GOT3 (cell line): Measurements from ENCODE around the gene INTS1.

Source experiments
- DNase-seq: peaks from one replicate; lab custom pipeline; 2025; ENCODE audit warnings: mixed read lengths; lab: John Stamatoyannopoulos, UW

Gene INTS1

GRCh38 chr7:1486571-1486970, 17.6 kb downstream of the INTS1 start:
- DNase-seq, result no peak

GRCh38 chr7:1485156-1485555, 19.0 kb downstream of the INTS1 start:
- no peak for DNase-seq

GRCh38 chr7:1484569-1484968, 19.6 kb downstream of the INTS1 start:
- no peak for DNase-seq

- no peak for DNase-seq
Measured at GRCh38 chr7:1483536-1484505, 20.4 kb downstream of the INTS1 start.

- no peak for DNase-seq
Measured at GRCh38 chr7:1483079-1483478, 21.1 kb downstream of the INTS1 start.

GRCh38 chr7:1481300-1481699, 22.9 kb downstream of the INTS1 start:
- no peak for DNase-seq

DNA sequence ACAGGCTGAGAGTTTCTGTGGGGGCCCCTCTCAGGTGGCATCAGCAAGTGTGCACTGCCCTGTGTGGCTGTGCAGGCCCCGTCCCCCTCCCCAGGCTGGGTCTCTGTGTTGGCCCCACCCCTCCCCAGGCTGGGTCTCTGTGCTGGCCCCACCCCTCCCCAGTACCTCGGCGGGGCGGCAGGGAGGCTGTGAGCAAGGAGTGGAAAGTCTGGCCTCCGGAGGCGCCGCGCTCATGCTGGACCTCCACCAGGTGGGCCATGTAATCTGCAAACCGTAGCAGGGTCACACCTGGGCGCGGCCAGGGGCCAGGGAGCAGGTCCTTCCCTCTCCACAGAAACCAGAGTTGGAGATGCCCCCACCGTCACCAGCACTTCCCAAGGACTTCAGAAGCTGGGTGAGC, 23.5 kb downstream of the INTS1 start:
- DNase-seq, result no peak

DNA sequence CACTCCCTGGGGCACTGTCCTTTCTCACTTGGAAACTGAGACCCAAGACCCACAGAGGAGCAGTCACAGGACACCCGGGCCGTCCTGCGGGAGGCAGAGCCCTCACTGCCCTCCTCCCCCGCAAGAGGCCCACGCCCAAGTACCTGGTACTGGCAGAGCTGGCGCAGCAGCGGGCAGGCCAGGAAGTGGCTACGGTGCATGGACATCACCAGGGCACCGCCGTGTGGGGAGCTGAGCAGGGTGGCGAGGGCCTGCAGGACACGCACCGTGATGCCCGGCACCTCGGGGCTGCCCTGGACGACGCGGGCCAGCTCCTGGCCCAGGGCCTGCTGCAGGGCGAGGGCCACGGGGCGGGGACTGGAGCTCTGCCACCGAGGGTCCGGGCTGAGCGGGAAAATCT, 24.9 kb downstream of the INTS1 start:
- DNase-seq, result no peak

- no peak for DNase-seq
Measured at GRCh38 chr7:1478480-1478879, 25.7 kb downstream of the INTS1 start.

DNA sequence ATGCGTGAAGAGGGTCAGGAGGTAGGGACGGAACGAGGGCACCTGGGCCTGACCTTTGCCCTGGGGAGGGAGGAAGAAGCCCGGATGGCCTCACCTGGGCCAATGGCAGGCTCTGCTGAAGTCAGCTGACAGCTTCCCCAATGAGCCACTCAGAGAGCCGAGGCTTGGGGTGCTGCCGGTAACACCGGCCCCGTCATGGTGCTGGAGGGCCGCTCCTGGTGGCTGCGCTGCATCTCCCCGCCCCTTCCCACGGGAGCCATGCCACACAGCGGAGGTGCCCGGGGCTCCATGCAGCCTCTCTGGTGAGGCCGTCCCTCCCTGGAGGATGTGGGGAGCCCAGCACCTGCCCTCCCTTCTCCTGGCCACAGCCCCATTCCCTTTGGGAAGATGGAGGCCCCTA, 27.3 kb downstream of the INTS1 start:
- no peak for DNase-seq

- no peak for DNase-seq
Measured at GRCh38 chr7:1475991-1476390, 28.2 kb downstream of the INTS1 start.

GRCh38 chr7:1475393-1475792, 28.8 kb downstream of the INTS1 start:
- no peak for DNase-seq

DNA sequence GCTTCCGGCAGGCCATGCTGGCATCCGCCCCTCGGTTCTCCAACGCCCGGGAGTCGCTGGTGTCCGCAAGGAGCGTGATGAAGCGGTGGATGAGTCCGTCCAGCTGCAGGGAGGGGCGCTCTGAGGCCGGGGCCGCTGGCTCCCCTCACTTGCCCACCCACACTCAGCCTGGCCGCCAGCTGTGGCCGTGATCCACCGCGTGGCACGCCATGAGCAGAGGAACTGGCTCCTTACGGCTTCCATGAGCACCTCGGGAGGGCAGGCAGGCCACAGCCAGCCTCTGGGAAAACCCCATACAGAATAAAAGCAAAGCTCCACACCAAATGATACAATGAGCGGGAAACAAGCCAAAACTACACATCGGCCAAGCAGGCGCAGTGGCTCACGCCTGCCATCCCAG, 29.5 kb downstream of the INTS1 start:
- no peak for DNase-seq

DNA sequence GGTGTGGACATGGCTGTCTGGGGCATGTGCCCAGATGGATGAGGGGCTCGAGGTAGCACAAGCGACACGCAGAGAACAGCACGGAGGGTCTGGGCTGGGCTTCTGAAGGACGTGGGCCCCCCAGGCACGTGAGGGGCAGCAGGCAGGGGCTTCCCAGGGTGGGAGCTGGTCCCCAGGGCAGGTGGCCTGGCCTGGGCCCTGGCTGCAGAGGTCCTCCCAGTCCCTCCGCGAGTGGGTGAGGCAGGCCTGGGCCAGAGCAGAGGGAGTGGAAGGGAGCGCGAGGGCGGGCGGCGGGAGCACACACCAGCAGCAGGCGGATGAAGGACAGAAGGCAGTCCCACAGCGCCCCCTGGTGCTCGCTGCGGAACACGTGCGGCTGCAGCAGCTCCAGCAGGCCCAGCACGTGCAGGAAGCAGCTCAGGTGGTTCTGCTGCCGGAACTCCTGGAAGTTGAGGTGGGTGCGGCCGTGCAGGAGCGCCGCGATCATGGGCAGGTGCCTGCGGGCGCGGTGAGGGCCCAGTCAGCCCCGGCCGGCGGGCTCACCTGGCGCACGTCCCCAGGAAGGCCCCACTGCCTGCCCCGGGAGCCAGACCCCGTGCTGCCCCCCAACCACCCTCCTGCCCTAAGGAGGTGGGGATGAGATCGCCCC, 30.2 kb downstream of the INTS1 start:
- DNase-seq, result peak; percentile 39

DNA sequence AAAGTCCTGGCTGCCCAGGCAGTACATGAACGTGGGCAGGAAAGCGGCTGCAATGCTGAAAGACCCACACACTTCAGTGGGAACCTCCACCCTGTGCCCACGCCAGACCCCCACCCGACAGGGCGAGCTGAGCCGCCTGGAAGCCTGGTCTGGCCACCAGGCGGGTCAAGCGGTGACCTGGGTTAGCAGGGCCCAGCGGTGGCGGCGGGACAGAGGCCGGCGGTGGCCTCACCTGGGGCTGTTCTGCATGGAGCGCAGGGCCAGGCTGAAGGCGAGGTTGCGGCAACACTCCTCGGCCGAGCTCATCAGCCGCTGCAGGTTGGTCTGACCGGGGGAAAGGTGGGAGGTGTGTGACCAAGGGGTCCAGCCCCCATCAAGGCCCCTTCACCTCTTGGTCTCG, 33.3 kb downstream of the INTS1 start:
- DNase-seq, result no peak

GRCh38 chr7:1468643-1469298, 35.4 kb downstream of the INTS1 start:
- no peak for DNase-seq

GRCh38 chr7:1468203-1468602, 36.0 kb downstream of the INTS1 start:
- no peak for DNase-seq

DNA sequence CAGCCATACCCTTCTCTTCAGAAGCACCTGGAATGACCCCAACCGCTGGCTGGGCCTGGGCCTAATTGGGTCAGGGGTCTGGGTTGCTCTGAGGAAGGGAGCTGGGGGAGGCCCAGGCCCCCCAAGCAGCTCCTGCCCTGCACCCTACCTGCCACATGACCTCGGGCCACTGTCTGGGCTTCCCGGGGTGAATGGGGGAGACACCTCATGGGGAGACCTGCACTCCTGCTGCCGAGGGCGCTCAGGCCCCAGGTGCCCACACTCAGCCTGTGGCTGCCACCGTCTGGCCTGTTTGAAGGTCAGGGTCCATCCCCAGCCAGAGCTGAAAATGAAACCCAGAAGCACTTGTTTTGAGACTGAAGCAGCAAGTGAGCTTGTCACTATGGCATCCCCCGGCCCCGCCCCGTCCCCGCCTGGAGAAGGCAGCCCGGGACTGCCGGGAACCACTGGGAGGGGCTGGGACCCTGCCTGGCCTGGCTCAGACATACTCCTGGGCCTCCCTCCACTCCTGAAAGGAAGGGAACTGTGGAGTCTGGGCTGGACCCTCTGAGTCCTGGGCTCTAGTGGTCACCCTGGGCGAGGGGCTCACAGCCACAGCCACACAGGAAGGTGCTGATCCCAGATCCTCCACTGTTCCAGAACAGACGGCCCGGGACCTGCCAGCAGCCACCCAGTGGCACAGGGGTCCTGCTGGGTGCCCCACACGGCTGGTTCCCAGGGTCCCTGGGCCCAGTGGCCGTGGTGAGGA, 37.5 kb downstream of the INTS1 start:
- DNase-seq, result no peak

DNA sequence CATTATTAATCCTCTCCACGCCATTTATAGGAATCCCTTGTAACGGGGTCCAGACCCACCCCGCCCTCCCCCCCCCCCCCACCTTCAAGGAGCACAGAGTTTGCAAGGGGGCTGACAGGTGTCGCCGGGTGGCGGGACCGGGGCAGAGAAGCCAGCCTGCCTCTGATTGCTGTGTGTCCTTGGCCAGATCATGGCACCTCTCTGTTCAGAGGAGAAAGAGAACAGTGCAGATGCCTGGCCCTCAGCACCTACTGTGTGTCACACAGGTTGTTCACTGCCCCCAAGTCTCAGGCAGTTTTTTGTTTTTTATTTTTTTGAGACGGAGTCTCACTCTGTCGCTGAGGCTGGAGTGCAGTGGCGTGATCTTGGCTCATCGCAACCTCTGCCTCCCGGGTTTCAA, 39.5 kb downstream of the INTS1 start:
- DNase-seq, result no peak

GRCh38 chr7:1463676-1464223, 40.4 kb downstream of the INTS1 start:
- no peak for DNase-seq

DNA sequence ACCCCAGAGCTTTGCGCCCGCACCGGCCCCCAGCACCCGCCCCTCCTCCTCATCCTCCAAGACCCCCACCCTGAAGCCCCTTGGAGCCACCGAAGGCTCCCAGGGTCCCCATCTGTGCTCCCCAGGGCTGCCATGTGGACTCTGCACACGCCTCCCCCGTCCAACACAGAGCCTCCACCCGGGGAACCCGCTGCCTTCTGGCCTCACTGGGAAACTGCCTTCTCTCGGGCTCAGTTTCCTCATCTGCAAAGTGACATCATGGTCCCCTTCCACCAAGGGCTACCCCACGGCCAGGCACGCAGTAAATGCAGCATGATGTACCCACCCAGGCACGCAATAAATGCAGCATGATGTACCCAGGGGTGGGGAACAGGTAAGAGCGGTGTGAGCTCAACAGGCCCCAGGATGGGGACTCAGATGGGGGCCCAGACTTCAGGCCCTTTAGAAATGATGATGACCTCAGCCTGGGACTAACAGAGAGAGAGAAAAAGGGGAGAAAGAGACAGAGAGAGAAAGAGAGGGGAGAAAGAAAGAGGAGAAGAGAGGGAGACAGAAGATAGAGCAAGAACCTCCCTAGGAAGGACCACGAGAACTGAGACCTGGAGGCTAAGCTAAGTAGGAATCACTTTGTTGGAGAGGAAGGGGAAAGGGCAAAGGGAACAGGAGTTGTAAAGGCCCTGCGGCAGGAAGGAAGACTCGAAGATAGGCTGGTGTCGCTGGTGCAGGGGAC, 42.4 kb downstream of the INTS1 start:
- no peak for DNase-seq
